ENCODE data around the gene PAN2.
"Not testable (repeated sequence)": the region's sequence is repeated elsewhere in the genome, so short reads cannot be mapped to it uniquely, and the experiment has no call there.

Gene PAN2

DNA sequence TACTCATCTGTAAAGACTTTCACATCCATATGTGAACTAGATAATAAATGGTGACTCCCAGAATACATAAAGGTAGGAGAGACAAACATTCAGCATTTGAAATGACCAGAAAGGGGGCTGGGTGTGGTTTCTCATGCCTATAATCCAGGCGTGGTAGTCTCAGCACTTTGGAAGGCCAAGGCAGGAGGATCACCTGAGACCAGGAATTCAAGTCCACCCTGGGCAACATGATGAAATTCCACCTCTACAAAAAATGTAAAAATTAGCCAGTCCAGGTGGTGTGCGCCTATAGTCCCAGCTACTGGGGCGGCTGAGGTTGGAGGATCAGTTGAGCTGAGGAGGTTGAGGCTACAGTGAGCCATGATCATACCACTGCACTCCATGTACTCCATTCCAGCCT, 29.5 kb downstream of the PAN2 start:
- DNase-seq: no peak

DNA sequence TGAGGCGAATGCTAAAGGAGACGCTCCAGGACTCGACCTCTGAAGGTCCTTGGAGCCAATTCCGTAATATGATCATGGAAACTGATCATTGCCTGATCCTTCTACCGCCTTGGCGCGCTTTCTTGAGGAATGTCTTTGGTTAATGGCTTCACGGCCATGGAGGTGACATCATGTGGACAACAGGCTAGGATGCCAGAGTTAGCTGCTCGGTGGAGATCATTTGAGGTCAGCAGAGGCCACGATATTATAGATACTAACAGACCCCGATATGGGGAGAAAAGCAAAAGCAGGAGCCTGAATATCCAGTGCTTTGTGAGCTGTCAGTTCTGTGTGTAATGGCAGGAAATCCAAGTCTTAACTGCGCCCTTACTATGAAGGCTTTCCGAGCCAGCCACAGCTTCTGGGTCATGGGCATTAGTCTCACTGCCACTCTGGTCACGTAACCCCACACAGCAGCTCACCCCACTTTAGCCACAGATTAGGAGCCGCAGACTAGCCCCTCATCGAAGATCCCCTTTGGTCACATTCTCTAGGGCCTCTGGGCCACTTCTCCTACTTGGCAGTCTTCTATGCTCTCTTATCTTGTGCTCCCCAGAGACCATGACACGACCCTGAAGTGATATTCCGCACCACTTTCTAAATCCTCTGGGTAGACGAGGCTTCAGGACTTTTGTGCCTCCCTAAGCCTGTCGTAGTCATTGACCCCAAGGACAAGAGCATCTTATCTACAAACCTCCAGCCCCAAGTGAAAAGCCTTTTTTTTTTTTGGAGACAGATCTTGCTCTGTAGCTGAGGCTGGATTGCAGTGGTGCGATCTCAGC, 32.9 kb downstream of the PAN2 start:
- no peak for DNase-seq

DNA sequence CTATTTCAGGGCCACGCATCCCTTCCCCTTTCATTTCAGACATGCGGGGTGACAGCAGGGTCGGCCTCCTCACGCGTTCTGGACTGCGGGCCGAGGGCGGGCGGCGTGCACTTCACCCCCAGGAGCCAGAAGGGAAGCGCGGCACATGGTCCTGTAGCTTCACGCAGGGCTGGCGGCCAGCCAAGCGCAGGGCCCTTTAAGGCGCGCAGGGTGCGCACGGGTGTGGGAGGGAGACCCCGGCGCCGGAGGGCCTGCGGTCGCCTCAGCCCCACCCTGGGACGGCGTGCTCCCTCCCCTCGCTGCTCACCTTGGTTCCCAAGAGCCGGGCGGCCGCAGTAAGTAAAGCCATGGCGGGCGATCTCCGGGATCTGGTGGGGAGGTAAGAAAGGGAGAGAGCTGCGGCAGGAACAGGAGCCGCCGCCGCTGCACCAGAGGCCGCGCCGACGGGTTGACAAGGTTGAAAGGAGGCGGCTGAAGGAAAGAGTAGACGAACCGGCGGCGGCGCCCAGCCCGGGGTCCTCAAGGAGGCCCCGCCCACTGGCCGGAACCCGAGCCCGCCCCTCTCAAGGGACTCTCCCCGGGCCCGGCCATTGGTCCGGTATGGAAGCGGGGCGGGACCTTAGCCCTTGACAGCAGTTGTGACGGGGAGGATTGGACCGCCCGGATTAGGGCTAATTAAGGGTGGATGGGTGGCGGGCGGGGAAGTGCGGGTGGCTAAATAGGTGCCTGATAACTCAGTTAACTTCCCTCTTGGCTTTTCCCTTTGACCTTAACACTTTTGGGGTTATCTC, 33.8 kb downstream of the PAN2 start, which contains the start of gene CS:
Gene CS (minus strand): TSS at position 478 of the 791 bp plus-strand sequence. CDS start 129 bp downstream, at position 349.
- DNase-seq: peak; percentile 90 to 97

DNA sequence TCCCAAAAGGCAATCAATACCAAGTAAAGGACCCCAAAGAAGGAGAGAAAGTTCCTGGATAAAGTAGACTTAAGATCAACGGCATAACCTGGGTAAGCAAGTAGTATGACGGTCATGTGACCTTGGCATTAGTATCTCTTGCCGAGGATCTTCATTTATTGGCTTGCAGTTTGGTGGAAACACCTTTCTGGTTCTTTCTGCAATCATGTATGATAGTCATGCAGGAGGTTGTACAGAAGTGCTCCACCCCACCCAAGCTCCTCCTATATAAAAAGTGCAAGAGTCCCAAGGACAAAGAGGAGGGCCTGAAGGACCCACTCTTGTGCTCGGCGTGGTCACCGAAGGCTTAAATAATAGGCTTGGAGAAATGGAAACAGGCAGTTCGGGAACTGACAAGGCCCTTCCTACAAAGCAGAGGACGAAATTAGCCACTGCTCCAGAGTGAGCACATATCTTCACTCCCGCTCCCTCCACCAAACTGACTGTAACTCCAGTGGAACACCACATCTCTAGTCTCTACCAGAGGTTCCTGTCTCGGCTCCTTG, 34.4 kb downstream of the PAN2 start:
- DNase-seq: no peak

DNA sequence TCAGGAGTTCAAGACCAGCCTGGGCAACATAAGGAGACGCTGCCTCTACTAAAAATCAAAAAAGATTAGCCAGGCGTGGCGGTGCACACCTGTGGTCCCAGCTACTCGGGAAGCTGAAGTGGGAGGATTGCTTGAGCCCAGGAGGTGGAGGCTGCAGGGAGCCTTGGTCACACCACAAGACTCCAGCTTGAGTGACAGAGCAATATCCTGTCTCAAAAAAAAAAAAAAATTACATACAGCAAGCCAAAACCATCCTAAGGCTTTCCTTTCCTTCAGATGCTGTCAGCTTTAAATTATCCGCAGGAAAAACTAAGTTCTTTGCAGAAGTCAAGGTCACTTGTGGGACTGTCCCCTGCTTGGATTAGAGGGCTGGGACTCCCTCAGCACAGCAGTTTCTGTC, 35.0 kb downstream of the PAN2 start:
- DNase-seq: no peak

DNA sequence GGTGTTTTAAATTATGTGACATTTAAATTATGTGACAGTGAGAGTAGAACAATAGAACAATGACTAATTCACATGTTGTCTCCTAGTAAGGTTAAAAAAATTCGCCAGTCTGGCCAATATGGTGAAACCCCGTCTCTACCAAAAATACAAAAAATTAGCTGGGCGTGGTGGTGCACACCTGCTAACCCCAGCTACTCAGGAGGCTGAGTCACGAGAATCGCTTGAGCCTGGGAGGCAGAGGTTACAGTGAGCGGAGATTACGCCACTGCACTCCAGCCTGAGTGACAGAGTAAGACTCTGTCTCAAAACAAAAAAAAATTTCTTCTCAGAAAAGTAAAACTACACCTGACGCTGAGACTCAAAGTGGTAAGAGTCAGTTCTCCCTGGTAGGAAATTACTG, 36.4 kb downstream of the PAN2 start:
- DNase-seq: no peak

DNA sequence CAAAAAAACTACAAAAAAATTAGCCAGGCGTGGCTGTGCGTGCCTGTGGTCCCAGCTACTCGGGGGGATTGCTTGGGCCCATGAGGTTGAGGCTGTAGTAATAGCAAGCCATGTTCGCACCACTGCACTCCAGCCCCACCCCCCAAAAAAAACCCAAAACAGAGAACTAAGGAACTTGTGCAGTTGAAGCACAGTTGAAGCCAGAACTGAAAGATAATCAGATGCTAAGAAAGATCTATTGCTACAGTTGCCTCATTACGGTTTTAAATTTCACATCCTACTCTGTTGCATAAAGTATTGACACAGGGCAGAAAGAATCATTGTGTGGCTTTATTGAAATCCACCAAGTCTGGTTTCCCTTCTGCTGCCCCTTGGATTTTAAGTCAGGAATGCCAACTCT, 37.5 kb downstream of the PAN2 start:
- DNase-seq: no peak

DNA sequence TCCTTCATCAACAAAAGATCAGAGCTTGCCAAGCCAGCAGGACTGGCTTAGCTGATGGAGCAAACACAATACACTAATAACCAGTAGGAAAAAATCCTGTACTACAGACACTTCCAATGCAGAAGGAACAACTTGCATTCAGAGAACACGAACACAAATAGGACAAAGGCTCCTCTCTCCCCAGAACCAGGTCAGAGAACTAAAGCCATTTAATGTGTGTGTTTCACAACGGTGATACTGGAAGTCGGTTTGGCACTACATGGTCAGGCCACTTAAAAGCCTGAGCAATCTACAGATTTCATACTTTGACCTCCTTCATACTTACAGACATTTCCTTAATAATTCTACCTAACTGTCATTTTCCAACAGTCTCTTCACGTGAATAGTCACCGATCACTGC, 40.0 kb downstream of the PAN2 start:
- DNase-seq: no peak

DNA sequence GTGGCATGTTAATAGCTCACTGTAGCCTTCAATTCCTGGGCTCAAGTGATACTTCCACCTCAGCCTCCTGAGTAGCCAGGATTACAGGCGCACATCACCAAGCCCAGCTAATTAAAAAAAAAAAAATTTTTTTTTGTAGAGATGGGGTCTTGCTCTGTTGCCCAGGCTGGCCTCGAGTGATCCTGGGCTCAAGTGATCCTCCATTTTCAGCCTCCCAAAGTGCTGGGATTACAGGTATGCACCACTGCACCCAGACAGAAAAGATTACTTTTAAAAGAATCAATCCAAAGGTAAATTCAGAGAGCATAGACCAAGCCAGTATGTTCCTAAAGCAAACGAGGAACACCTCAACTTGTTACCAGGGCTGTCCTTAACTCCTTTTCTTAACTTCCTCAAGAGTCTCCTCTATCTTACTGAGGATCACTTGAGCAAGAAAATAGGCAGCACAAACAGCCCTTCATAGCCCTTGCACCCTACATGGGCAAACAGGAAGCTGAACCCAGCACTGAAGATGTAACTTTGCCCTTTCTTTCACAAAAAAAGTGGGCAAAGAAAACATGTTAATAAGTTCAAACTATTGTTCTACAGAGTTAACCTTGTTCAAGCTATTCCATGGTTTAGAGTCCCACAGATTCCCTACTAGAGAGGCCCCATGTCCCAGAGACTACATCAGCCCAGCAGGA, 45.0 kb downstream of the PAN2 start:
- no peak for DNase-seq

DNA sequence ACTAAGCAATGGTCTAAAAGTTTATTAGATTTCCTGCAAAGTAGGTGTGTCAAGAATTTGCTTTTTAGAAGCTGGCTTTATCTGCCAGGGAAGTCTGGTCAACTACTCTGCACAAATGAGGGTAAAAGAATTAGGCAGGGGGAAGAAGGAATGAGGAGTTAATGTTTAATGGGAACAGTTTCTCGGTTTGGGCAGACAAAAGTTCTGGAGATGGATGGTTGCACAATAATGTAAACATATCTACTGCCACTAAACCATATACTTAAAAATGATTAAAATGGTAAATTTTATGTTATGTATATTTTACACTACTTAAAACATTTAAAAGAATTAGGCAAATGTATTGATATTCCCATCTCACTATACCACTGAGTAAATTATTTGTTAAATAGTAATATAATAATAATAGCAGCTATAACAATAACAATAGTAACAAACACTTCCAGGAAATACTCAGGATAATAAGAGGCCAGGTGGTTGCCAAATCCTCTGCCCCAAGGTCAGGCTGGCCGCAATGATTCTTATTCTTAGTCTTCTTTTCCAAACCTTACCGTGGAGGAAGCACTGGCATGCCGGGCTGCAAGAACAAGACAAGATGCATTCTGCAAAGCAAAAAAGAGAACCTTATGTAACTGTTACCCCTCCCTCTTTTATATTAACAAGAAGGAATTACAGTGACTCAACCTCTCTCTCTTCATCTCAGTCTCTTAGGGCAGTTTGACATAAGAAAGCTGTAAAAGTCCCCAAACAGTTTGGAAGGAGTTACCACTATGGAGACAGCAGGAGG, 47.6 kb downstream of the PAN2 start:
- DNase-seq: no peak

DNA sequence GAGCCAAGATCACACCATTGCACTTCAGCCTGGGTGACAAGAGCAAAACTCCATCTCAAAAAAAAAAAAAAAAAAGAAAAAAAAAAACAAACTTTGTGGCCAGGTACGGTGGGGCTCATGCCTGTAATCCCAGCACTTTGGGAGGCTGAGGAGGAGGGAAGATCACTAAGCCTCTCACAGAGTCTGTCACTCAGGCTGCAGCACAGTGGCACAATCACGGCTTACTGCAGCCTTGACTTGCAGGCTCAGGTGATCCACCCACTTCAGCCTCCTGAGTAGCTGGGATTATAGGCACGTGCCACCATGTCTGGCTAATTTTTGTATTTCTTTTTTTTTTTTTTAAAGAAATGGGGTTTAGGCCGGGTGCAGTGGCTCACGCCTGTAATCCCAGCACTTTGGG, 49.5 kb downstream of the PAN2 start:
- not testable (repeated sequence) for DNase-seq

DNA sequence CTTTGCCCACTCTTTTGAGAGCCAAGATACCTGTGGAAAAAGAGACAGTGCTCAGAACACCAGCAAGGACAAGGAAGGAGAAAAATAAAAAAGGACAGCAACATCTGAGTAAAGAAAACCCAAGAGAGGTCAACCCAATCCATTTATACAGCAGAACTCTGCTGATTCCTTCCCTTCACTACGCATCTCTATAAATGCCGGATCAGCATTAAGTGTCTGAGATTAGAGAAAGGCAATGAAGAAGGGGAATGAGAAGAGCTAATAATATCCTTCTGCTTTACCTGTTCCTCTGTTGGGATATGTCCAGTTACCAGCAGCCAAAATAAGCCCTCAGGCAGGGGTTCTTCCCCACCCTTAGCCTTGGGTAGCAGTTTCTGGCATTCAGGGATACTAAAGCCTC, 51.2 kb downstream of the PAN2 start:
- DNase-seq: no peak

DNA sequence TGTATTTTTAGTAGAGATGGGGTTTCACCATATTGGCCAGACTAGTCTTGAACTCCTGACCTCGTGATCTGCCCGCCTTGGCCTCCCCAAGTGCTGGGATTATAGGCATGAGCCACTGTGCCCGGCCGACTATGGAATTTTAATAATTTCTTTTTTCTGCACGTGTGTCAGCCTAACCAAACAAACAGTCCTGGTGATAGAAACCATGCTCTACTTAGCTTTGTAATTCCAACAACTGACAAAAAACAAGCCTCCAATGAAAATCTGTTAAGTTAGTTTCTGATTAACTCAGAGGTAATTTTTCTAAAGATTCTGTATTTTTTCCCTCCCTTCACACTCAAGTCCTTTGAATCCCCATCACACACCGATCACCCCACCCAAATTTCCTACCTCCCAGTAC, 51.8 kb downstream of the PAN2 start:
- DNase-seq: no peak

DNA sequence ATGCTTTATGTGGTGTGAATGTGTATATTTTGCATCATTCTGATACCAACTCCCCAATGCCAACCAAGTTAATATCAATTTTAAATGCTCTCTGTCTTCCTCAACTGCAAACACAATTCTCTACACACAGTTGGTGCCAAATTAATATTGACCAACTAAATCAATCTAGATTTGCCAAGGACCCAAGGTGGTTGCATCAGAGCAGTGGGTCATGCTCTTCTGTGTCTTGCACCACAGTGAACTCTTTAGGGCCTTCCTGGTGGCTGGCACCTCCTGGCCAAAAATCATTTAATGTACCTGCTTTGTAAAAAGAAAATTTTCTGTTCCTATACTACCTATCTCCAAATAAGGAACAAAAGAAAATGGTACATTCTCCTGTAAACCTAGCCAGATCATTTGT, 53.0 kb downstream of the PAN2 start:
- DNase-seq: no peak

DNA sequence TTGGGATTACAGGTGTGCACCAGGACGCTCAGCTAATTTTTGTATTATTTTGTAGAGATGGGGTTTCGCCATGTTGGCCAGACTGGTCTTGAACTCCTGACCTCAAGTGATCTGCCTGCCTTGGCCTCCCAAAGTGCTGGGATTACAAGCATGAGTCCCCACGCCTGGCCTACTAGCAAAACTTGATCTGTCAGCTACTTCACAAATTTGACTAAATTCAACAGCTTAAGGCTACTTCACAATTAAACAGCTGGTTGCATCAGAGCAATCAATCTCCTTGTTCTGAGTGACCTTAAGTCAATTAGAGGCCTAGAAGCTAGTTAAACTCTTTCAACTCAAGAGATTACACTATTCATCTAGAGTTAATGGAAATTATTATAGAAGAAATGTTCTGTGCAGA, 54.9 kb downstream of the PAN2 start:
- no peak for DNase-seq

DNA sequence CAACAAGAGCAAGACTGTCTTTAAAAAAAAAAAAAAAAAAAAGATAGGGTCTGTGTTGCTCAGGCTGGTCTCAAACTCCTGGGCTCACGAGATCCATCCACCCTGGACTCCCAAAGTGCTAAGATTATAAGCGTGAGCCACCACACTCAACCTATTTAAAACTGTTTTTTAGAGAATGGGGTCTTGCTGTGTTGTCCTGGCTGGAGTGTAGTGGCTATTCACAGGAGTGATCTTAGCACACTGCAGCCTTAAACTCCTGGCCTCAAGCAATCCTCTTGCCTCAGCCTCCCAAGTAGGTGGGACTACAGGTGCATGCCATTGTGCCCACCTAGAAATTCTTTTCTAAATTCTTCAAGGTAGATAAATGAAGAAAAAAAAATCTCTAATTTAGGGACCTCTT, 59.5 kb downstream of the PAN2 start:
- DNase-seq: no peak

DNA sequence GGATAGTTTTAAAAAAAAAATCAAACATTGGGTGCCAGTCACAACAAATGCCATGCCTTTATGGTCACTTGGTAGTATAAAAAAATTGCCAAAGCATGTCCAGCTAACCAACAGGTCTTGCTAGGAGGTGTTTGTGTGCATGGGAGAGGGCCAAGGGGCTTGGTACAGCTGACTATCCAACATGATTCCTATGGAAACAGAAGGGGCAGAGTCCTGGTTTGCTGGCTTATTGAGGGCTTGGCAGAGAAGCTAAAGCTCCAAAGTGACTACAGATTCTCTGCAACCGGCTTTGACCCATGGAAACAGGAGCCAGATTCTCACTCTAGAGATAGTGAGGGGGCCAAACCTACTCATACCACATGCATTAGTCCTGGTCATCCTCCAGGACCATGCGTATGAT, 61.3 kb downstream of the PAN2 start:
- not testable (repeated sequence) for DNase-seq

DNA sequence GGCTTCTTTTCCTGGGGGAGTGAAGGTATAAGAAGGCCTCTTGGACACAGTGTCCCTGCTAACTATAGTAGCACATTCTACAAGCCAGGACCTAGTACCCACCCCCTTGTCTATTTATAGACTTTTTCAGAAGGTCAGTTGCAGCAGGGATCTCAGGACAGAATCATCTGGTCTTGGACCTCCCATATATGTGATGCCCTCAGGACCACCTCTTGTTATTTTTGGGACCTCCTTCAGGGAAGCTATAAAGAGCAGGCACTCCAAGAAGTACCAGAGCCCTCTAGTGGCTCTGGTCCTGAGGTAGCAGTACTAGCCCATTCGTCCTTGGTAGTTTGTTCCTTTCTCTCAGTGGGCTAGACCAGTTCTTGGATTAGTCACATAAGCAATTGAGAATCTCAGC, 62.8 kb downstream of the PAN2 start:
- no peak for DNase-seq

DNA sequence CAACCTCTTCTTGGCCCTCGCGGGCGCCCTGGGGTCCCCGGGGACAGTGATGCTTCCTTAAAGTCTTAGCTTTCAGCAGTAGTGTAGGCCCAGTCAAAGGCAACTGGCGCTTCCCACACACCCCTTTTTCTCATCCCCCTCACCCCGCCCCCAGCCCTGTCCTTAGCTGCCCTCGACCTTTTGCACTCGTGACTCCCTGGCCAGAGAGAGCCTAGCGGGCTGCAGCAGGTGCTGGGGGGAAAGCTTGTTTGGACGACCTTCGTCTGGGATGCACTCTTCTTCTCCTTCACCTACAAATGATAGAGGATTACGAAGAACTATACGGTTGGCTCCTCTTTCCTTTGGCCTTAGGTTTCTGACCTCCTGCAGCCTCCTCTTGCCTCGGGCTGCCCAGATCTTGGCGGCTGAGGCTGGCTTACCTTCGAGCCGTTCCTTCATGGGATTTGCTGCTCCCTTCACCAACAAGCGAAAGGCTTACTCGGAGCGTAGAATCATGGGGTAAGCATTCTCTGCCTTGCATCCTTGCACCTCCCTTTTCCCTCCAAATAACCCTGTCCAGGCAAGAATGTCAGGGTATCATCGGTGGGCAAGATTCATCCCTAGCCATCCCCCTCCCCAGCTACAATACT, 66.2 kb downstream of the PAN2 start:
- DNase-seq: no peak

DNA sequence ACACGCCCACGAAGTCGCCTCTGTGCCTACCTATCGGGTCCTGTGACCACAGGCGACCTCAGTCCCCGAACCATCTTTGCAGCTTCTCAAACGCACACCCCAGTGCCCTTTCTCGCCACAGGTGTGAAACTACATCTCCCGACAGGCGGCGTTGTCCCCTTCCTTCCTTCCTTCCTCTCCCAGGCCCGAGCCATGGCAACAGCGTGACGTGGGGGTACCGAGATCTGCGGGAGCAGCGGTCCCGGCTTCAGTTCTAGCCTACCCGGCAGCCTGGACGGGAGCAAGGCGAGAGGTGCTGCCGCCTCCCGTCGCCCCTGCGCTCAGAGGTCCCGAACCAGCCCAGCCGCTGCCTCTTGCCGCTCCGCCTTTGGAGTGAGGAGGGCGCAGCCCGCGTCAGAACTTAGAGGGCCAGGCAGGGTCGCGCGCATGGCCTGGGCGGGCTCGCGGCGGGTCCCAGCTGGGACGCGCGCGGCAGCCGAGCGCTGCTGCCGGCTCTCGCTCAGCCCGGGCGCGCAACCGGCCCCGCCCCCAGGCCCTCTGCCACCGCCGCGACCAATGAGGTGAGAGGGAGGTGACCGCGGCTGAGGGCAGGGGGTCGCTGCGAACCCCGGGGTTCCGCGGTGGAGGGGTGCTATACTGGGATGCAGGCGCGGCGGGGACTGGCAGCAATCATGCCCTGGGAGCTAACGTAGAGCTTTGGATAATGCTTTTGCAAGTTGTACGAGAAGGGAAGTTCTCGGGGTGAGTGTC, 66.9 kb downstream of the PAN2 start, which contains the start of gene COQ10A:
Gene COQ10A (plus strand): TSS at position 250 of the 750 bp plus-strand sequence. CDS start 177 bp downstream, at position 427.
- DNase-seq: peak; percentile 36 to 72
